Breast epithelium (tissue), 3 donors: ENCODE data around the gene IL18RAP.

Experiments used
- CTCF ChIP-seq, 3 donors: fragments of 450-650 bp; IDR thresholded peaks; one replicate each; pipeline ENCODE4 v1.5.1; 2016 to 2017; ENCODE audit warnings: antibody characterized with exemption in 3 of 3, mild to moderate bottlenecking in 3 of 3, moderate library complexity in 3 of 3
- POLR2A ChIP-seq: fragments of 450-650 bp; IDR thresholded peaks from one replicate; pipeline ENCODE4 v1.6.1; 2016; ENCODE audit warnings: antibody characterized with exemption, mild to moderate bottlenecking, moderate library complexity
- POLR2AphosphoS5 ChIP-seq, 3 donors: sonication (generic); formaldehyde crosslinking; IDR thresholded peaks; one replicate each; pipeline ENCODE4 v1.6.1; 2017; ENCODE audit warnings: antibody characterized with exemption in 3 of 3

DNA sequence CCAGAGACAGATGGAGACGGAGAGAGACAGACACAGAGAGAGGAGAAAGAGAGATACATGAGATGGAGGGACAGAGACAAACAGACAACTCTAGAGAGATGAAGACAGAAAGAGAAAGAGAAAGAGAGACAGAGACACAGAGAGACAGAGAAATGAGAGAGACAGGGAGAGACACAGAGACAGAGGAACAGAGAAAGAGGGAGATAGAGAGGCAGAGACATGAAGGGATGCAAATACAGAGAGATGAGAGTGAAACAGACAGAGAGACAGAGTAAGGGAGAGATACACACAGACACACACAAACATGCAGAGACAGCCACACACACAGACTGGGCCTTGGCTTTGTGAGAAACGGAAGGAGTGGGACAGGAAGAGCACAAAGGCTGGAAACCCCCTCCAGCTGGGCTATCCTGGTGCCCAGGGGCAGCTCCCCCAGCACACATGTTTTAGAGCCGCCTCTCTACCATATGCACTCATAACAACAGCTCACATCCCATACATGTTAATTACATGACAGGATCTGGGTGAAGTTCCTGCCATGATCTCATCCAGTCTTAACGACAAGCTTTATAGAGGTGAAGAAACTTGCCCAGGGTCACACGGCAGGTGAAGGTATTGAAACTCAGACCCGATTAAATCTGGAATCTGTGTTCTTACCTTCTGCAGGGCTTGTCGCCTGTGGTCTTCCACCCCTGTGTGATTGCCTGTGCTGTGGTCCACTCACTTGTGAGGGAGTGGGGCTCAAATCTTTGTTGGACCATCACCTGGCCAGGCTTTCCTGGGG is 35.0 kb upstream of the IL18RAP start:
- TF ChIP-seq CTCF (IDR thresholded peaks at IDR 0.05): no peak
- no peak for TF ChIP-seq POLR2A
- no peak for TF ChIP-seq POLR2AphosphoS5 (IDR thresholded peaks at IDR 0.05)
